Stimulated activated memory B cell treated with anti-CD40 and anti-IgM and Interleukin-4, amounts not matched to agents 10 μg/mL and 1 μg/mL and 100 μg/mL, for 72 hours (primary cell): ENCODE data around the gene TRAFD1.
"Not testable (repeated sequence)": the region's sequence is repeated elsewhere in the genome, so short reads cannot be mapped to it uniquely, and the experiment has no call there.

Experiments used
- ATAC-seq: fragments of 150-1000 bp; cut with Tn5 transposase; 2 replicates; pipeline ENCODE4 v1.10.0; 2021
- H3K27ac Mint-ChIP-seq: one replicate; pipeline ENCODE4 v1.8.0; 2022; ENCODE audit warnings: mild to moderate bottlenecking, mixed read lengths
- H3K27me3 Mint-ChIP-seq: one replicate; pipeline ENCODE4 v1.8.0; 2022; ENCODE audit warnings: mixed read lengths
- H3K36me3 Mint-ChIP-seq: one replicate; pipeline ENCODE4 v1.8.0; 2022; ENCODE audit warnings: mixed read lengths
- H3K4me1 Mint-ChIP-seq: one replicate; pipeline ENCODE4 v1.8.0; 2022; ENCODE audit warnings: mixed read lengths
- H3K4me3 Mint-ChIP-seq: one replicate; pipeline ENCODE4 v1.8.0; 2022; ENCODE audit warnings: mild to moderate bottlenecking, moderate library complexity, mixed read lengths
- H3K9me3 Mint-ChIP-seq: one replicate; pipeline ENCODE4 v1.8.0; 2022; ENCODE audit warnings: mixed read lengths

Gene TRAFD1

GRCh38 chr12:112130441-112130998 is 5.2 kb downstream of the TRAFD1 start:
- Mint-ChIP-seq H3K4me1 (peaks cover 48% of the 10 kb centered on the region), H3K36me3 (peaks cover 20% of the 10 kb centered on the region), H3K4me3 (peak overlapping the region; percentile 61), H3K27me3 (no peaks in the 10 kb centered on the region), H3K9me3 (no peaks in the 10 kb centered on the region), H3K27ac (peak overlapping the region; percentile 86)
- ATAC-seq = peak; percentile 89

DNA sequence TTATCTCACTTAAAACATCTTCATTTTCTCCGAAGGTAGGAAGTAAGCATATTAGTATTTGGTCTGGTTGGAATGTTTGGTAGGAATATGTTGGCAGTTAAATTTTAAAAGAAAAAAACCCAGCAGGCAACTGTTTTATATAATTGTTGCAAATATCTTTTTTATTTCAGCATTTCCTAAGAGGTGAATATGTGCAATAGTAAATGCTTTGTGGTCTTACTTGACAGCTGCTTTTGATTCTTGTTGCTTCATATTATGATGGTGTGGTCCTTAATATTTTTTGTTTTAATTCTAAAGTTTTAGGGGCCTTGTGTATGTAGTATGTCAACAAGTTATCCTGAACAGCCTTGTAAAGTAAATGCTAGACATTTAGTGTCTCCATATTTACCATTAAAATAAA is 6.3 kb downstream of the TRAFD1 start:
- Mint-ChIP-seq H3K36me3 (peaks cover 20% of the 10 kb centered on the region), H3K9me3 (no peaks in the 10 kb centered on the region), H3K27me3 (no peaks in the 10 kb centered on the region), H3K4me1 (peaks cover 41% of the 10 kb centered on the region), H3K27ac (peak overlapping the region; percentile 86), H3K4me3 (no peak overlapping the region)
- no peak for ATAC-seq

GRCh38 chr12:112133418-112133817 is 8.1 kb downstream of the TRAFD1 start:
- H3K4me1 Mint-ChIP-seq = peaks cover 31% of the 10 kb centered on the region
- no peaks in the 10 kb centered on the region for H3K9me3 Mint-ChIP-seq
- no peak overlapping the region for H3K4me3 Mint-ChIP-seq
- peaks cover 12% of the 10 kb centered on the region for H3K36me3 Mint-ChIP-seq
- H3K27me3 Mint-ChIP-seq = no peaks in the 10 kb centered on the region
- no peak for ATAC-seq
- no peak overlapping the region for H3K27ac Mint-ChIP-seq

DNA sequence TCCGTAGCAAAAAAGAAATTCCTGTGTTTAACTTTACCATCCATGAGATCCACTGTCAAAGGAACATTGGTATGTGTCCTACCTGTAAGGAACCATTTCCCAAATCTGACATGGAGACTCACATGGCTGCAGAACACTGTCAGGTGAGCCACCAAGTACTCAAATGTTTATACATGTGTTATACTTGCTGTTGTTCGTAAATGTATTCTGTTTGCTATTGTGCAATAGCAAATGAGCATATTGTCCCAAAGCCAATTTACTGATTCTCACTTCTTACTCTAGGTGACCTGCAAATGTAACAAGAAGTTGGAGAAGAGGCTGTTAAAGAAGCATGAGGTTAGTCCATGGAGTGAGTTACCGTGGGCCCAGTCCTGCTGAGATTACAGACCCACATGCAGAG is 9.4 kb downstream of the TRAFD1 start:
- Mint-ChIP-seq H3K4me3 (no peak overlapping the region), H3K4me1 (peaks cover 22% of the 10 kb centered on the region), H3K27ac (no peak overlapping the region), H3K9me3 (no peaks in the 10 kb centered on the region), H3K36me3 (peaks cover 12% of the 10 kb centered on the region), H3K27me3 (no peaks in the 10 kb centered on the region)
- ATAC-seq = no peak

DNA sequence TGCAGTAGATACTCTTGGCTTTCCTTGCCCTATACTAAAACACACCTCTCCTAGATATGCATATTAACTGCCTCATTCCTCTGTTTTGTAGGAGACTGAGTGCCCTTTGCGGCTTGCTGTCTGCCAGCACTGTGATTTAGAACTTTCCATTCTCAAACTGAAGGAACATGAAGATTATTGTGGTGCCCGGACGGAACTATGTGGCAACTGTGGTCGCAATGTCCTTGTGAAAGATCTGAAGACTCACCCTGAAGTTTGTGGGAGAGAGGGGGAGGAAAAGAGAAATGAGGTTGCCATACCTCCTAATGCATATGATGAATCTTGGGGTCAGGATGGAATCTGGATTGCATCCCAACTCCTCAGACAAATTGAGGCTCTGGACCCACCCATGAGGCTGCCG is 15.4 kb downstream of the TRAFD1 start:
- Mint-ChIP-seq H3K9me3 (no peaks in the 10 kb centered on the region), H3K4me3 (no peak overlapping the region), H3K4me1 (no peaks in the 10 kb centered on the region), H3K36me3 (peaks cover 43% of the 10 kb centered on the region), H3K27ac (peak overlapping the region; percentile 26), H3K27me3 (no peaks in the 10 kb centered on the region)
- no peak for ATAC-seq

DNA sequence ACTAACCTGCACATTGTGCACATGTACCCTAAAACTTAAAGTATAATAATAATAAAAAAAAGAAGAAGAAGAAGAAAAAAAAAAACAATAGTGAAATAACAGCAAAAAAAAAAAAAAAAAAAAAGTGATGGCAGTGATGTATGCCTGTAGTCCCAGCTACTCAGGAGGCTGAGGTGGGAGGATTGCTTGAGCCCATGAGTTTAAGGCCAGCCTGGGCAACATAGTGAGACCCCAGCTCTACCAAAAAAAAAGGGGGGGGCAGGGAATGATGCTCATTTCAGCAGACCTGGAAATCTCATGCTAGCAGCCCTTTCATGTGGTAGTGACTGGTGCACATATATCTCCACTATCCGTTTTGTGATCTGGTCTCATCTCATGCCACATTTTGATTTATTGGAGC is 20.8 kb downstream of the TRAFD1 start:
- no peaks in the 10 kb centered on the region for H3K27me3 Mint-ChIP-seq
- ATAC-seq = no peak
- peaks cover 11% of the 10 kb centered on the region for H3K4me1 Mint-ChIP-seq
- no peak overlapping the region for H3K4me3 Mint-ChIP-seq
- H3K27ac Mint-ChIP-seq = peak overlapping the region; percentile 17
- no peaks in the 10 kb centered on the region for H3K9me3 Mint-ChIP-seq
- peaks cover 52% of the 10 kb centered on the region for H3K36me3 Mint-ChIP-seq

DNA sequence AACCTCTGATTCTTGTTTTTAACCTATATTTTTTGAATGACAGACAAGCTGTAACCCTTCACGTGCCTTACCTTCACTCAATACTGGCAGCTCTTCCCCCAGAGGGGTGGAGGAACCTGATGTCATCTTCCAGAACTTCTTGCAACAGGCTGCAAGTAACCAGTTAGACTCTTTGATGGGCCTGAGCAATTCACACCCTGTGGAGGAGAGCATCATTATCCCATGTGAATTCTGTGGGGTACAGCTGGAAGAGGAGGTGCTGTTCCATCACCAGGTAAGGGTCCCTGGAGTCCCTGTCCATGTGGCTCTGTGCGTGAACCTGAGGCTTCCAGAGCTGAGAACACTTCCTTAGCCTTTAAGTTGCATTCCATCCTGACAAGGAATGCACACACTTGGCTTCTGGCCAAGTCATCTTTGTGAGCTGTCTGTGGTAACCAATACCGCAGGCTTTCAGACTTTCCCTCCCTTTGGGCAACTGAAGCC is 22.7 kb downstream of the TRAFD1 start:
- peaks cover 27% of the 10 kb centered on the region for H3K4me1 Mint-ChIP-seq
- ATAC-seq = no peak
- peaks cover 62% of the 10 kb centered on the region for H3K36me3 Mint-ChIP-seq
- no peaks in the 10 kb centered on the region for H3K27me3 Mint-ChIP-seq
- peak overlapping the region; percentile 75 for H3K27ac Mint-ChIP-seq
- H3K9me3 Mint-ChIP-seq = no peaks in the 10 kb centered on the region
- no peak overlapping the region for H3K4me3 Mint-ChIP-seq

DNA sequence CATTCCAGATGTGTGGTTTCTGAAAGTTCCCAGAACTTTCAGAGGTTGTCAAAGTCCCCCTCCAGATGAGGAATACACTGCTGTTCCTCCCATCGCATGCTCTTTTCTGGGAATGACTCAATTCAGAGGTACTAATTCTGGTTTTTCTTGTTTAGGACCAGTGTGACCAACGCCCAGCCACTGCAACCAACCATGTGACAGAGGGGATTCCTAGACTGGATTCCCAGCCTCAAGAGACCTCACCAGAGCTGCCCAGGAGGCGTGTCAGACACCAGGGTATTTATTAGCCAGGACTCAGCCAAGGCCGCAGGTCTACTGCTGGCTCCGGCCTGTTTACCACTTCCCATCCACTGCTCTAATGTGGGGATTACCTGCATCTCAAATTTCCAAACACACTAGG is 24.2 kb downstream of the TRAFD1 start:
- Mint-ChIP-seq H3K27ac (peak overlapping the region; percentile 58), H3K9me3 (no peaks in the 10 kb centered on the region), H3K36me3 (peaks cover 65% of the 10 kb centered on the region), H3K4me1 (peaks cover 27% of the 10 kb centered on the region), H3K4me3 (no peak overlapping the region), H3K27me3 (no peaks in the 10 kb centered on the region)
- peak; percentile 58 for ATAC-seq

DNA sequence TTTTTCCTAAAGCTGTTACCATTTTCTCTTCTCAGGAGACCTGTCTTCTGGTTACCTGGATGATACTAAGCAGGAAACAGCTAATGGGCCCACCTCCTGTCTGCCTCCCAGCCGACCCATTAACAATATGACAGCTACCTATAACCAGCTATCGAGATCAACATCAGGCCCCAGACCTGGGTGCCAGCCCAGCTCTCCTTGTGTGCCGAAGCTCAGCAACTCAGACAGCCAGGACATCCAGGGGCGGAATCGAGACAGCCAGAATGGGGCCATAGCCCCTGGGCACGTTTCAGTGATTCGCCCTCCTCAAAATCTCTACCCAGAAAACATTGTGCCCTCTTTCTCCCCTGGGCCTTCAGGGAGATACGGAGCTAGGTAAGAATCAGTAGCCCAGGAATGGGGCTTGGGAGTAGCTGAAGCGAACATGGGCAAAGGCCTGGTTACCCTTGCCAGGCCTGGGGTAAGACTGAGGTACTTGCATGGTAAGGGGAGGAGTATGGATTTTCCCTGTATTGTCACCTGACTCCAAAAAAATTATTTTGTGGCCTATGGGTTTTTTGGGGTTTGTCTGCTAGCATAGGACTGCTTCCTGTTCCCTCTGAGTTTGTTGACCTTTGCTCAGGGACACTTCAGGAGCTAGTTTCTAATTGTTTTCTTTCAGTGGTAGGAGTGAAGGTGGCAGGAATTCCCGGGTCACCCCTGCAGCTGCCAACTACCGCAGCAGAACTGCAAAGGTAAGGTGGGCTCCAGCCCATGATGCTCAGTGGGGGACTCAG is 26.6 kb downstream of the TRAFD1 start:
- Mint-ChIP-seq H3K27ac (peak overlapping the region; percentile 87), H3K27me3 (no peaks in the 10 kb centered on the region), H3K9me3 (peaks cover 6% of the 10 kb centered on the region), H3K4me3 (peak overlapping the region; percentile 10), H3K4me1 (peaks cover 27% of the 10 kb centered on the region), H3K36me3 (peaks cover 67% of the 10 kb centered on the region)
- peak; percentile 39 for ATAC-seq

GRCh38 chr12:112153181-112153892 is 28.0 kb downstream of the TRAFD1 start:
- no peak for ATAC-seq
- Mint-ChIP-seq H3K4me3 (no peak overlapping the region), H3K36me3 (peaks cover 74% of the 10 kb centered on the region), H3K27ac (peak overlapping the region; percentile 87), H3K9me3 (peaks cover 14% of the 10 kb centered on the region), H3K4me1 (peaks cover 31% of the 10 kb centered on the region), H3K27me3 (no peaks in the 10 kb centered on the region)

GRCh38 chr12:112153893-112154219 is 28.5 kb downstream of the TRAFD1 start:
- Mint-ChIP-seq H3K4me3 (no peak overlapping the region), H3K4me1 (peaks cover 36% of the 10 kb centered on the region)

GRCh38 chr12:112158461-112159145 is 33.2 kb downstream of the TRAFD1 start:
- Mint-ChIP-seq H3K36me3 (peaks cover 96% of the 10 kb centered on the region), H3K9me3 (peaks cover 14% of the 10 kb centered on the region), H3K4me1 (peaks cover 29% of the 10 kb centered on the region), H3K27ac (peak overlapping the region; percentile 20)
- not testable (repeated sequence) for H3K27me3 Mint-ChIP-seq, H3K4me3 Mint-ChIP-seq, ATAC-seq

More at GRCh38 chr12:112153893-112154219, 28.5 kb downstream of the TRAFD1 start:
- peaks cover 74% of the 10 kb centered on the region for H3K36me3 Mint-ChIP-seq
- H3K9me3 Mint-ChIP-seq = peaks cover 14% of the 10 kb centered on the region
- peak overlapping the region; percentile 87 for H3K27ac Mint-ChIP-seq
- ATAC-seq = no peak
- no peaks in the 10 kb centered on the region for H3K27me3 Mint-ChIP-seq

DNA sequence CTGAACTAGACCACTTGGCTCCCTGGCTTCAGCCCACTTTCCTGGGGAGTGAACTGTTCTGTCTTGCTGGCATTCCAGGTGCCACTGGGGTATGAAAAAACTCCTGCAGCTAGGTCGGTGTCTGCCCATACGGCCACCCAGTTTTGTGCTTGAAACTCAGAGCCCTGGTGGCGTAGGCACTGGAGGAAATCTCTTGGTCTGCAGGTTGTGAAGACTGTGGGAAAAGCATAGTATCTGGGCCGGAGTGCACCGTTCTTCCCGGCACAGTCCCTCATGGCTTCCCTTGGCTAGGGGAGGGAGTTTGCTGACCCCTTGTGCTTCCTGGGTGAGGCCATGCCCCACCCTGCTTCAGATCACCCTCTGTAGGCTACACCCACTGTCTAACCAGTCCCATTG is 33.8 kb downstream of the TRAFD1 start:
- no peaks in the 10 kb centered on the region for H3K27me3 Mint-ChIP-seq
- ATAC-seq = no peak
- peak overlapping the region; percentile 20 for H3K27ac Mint-ChIP-seq
- no peak overlapping the region for H3K4me3 Mint-ChIP-seq
- peaks cover 14% of the 10 kb centered on the region for H3K9me3 Mint-ChIP-seq
- peaks cover 29% of the 10 kb centered on the region for H3K4me1 Mint-ChIP-seq
- peaks cover 96% of the 10 kb centered on the region for H3K36me3 Mint-ChIP-seq

- peaks cover 88% of the 10 kb centered on the region for H3K36me3 Mint-ChIP-seq
- peaks cover 29% of the 10 kb centered on the region for H3K4me1 Mint-ChIP-seq
- H3K4me3 Mint-ChIP-seq = no peak overlapping the region
- no peak for ATAC-seq
- H3K27ac Mint-ChIP-seq = peak overlapping the region; percentile 20
- H3K27me3 Mint-ChIP-seq = no peaks in the 10 kb centered on the region
- peaks cover 14% of the 10 kb centered on the region for H3K9me3 Mint-ChIP-seq
Measured at GRCh38 chr12:112160611-112161010, 35.3 kb downstream of the TRAFD1 start.

- ATAC-seq = no peak
- Mint-ChIP-seq H3K36me3 (peaks cover 84% of the 10 kb centered on the region), H3K9me3 (peaks cover 10% of the 10 kb centered on the region), H3K27me3 (no peaks in the 10 kb centered on the region), H3K4me3 (no peak overlapping the region), H3K27ac (peak overlapping the region; percentile 20), H3K4me1 (peaks cover 23% of the 10 kb centered on the region)
Measured at GRCh38 chr12:112161711-112162110, 36.4 kb downstream of the TRAFD1 start.
